Measurements from ENCODE around the gene SYN1. TPM values are rescaled to one million over a fixed set of nuclear protein-coding genes. Genes with fewer than 3 reads are reported as not detected.

The SYN1 gene
- total and polyA plus RNA-seq, 2 experiments from 2014 or later = 3.6 to 6.7 TPM

GRCh38 chrX:47659421-47659726 lies 39.7 kb upstream of the SYN1 start:
- H3K4me2 ChIP-seq = no peak overlapping the region
- peaks cover 12% of the 10 kb centered on the region; the same call in 1 of the 2 replicates for H3K27me3 ChIP-seq (ENCODE audit: insufficient read depth)
- H2AFZ ChIP-seq = no peak overlapping the region
- no peaks in the 10 kb centered on the region; the same call in 1 of the 2 replicates for H3K4me1 ChIP-seq (ENCODE audit: insufficient read depth)
- peak overlapping the region; percentile 69; the same call in 1 of the 2 replicates for H3K4me3 ChIP-seq
- H3F3A ChIP-seq (replicated peaks; ENCODE audit: low read depth) = no peaks in the 10 kb centered on the region
- ATAC-seq = no peak
- TF ChIP-seq POLR2AphosphoS5 (IDR thresholded peaks at IDR 0.05; ENCODE audit: low read depth) (no peak), EZH2phosphoT487 (IDR thresholded peaks at IDR 0.05; ENCODE audit: unreplicated experiment) (no peak), ZNF331 (CRISPR knock-in tag; IDR thresholded peaks at IDR 0.05; ENCODE audit: low read depth) (no peak), ZNF114 (CRISPR knock-in tag; IDR thresholded peaks at IDR 0.05) (no peak), EZH2 (IDR thresholded peaks at IDR 0.05; ENCODE audit: low read depth, unreplicated experiment) (no peak)
- no peak for DNase-seq (ENCODE audit: low spot score)
- H3K27me3 Mint-ChIP-seq (ENCODE audit: insufficient read depth, low read depth, poor library complexity) = peaks cover 9% of the 10 kb centered on the region
- no peaks in the 10 kb centered on the region for H3K4me1 Mint-ChIP-seq
- peaks cover 5% of the 10 kb centered on the region; the same call in 1 of the 2 replicates for H3K79me2 ChIP-seq (replicated peaks; ENCODE audit: insufficient read depth)
- H3K4me3 Mint-ChIP-seq = peak overlapping the region; percentile 91
- H3K27ac ChIP-seq (ENCODE audit: low read depth) = no peak overlapping the region
- H3K9me3 Mint-ChIP-seq = peaks cover 7% of the 10 kb centered on the region; the same call in 2 of the 3 replicates
- no peaks in the 10 kb centered on the region for H4K20me1 ChIP-seq (replicated peaks; ENCODE audit: insufficient read depth)
- H3K9me2 ChIP-seq (ENCODE audit: insufficient read depth) = no peaks in the 10 kb centered on the region
- H3K27ac Mint-ChIP-seq = peak overlapping the region; percentile 33; the same call in 1 of the 2 replicates
- peaks cover 27% of the 10 kb centered on the region for H3K36me3 Mint-ChIP-seq (ENCODE audit: low read depth)
- no peaks in the 10 kb centered on the region for H3K36me3 ChIP-seq (ENCODE audit: insufficient read depth)

GRCh38 chrX:47658684-47659420 lies 39.2 kb upstream of the SYN1 start, which contains the start of gene UXT:
TSS of gene UXT (minus strand) at chrX:47659180. CDS start at chrX:47658927, 253 bp downstream.
- H3K9me2 ChIP-seq (ENCODE audit: insufficient read depth) = no peaks in the 10 kb centered on the region
- H3F3A ChIP-seq (replicated peaks; ENCODE audit: low read depth) = no peaks in the 10 kb centered on the region
- peaks cover 5% of the 10 kb centered on the region; the same call in 1 of the 2 replicates for H3K79me2 ChIP-seq (replicated peaks; ENCODE audit: insufficient read depth)
- H4K20me1 ChIP-seq (replicated peaks; ENCODE audit: insufficient read depth) = no peaks in the 10 kb centered on the region
- H2AFZ ChIP-seq = no peak within 1 kb of the TSS
- H3K4me1 ChIP-seq (ENCODE audit: insufficient read depth) = no peaks in the 10 kb centered on the region; the same call in 1 of the 2 replicates
- 0 out of 2 replicates have a peak, but pooled peaks have one; percentile 49 for TF ChIP-seq POLR2AphosphoS5 (IDR thresholded peaks at IDR 0.05; ENCODE audit: low read depth)
- no peak for TF ChIP-seq NANOG (IDR thresholded peaks at IDR 0.05; ENCODE audit: borderline replicate concordance)
- peak; percentile 93 for TF ChIP-seq CREB1 (CRISPR knock-in tag; IDR thresholded peaks at IDR 0.05; ENCODE audit: low read depth)
- TF ChIP-seq CTCF (conservative IDR thresholded peaks at IDR 0.05; ENCODE audit: low read depth in 2 of 2) = no peak
- TF ChIP-seq ZNF114 (CRISPR knock-in tag; IDR thresholded peaks at IDR 0.05) = no peak
- no peak for TF ChIP-seq ZNF462 (CRISPR knock-in tag; IDR thresholded peaks at IDR 0.05)
- Mint-ChIP-seq H3K9me3 (peaks cover 7% of the 10 kb centered on the region; the same call in 2 of the 3 replicates), H3K36me3 (ENCODE audit: low read depth) (peaks cover 28% of the 10 kb centered on the region), H3K4me1 (no peaks in the 10 kb centered on the region), H3K4me3 (peak within 1 kb of the TSS; percentile 91), H3K27me3 (ENCODE audit: insufficient read depth, low read depth, poor library complexity) (peaks cover 9% of the 10 kb centered on the region), H3K27ac (peak within 1 kb of the TSS; percentile 99)
- H3K27me3 ChIP-seq (ENCODE audit: insufficient read depth) = peaks cover 12% of the 10 kb centered on the region; the same call in 1 of the 2 replicates
- H3K27ac ChIP-seq (ENCODE audit: low read depth) = peak within 1 kb of the TSS; percentile 98
- H3K4me2 ChIP-seq = peak within 1 kb of the TSS; percentile 81
- DNase-seq (ENCODE audit: low spot score) (peak; percentile 95), ATAC-seq (peak; percentile 96)
- peak within 1 kb of the TSS; percentile 69 for H3K4me3 ChIP-seq
- no peaks in the 10 kb centered on the region for H3K36me3 ChIP-seq (ENCODE audit: insufficient read depth)

All from GM23338 (cell line).